Nephron progenitor cell (in vitro differentiated cells): ENCODE measurements around the gene WDR86.
A peak's percentile ranks its signal among the peaks of the same experiment; 100 is the strongest.

Experiments
- DNase-seq: peaks from one replicate; pipeline ENCODE4 v3.0.0; 2021
- H3K27ac Mint-ChIP-seq: 2 replicates; pipeline ENCODE4 v1.8.0; 2021; ENCODE audit warnings: mild to moderate bottlenecking, moderate library complexity, mixed read lengths
- H3K27me3 Mint-ChIP-seq: 2 replicates; pipeline ENCODE4 v1.8.0; 2021; ENCODE audit warnings: mild to moderate bottlenecking, low read depth, mixed read lengths; ENCODE audit not compliant: poor library complexity
- H3K36me3 Mint-ChIP-seq: 2 replicates; pipeline ENCODE4 v1.8.0; 2021; ENCODE audit warnings: low read depth, mixed read lengths
- H3K4me1 Mint-ChIP-seq: 2 replicates; pipeline ENCODE4 v1.8.0; 2021; ENCODE audit warnings: mixed read lengths
- H3K4me3 Mint-ChIP-seq: 2 replicates; pipeline ENCODE4 v1.8.0; 2021; ENCODE audit warnings: mild to moderate bottlenecking, moderate library complexity, mixed read lengths
- H3K9me3 Mint-ChIP-seq: 2 replicates; pipeline ENCODE4 v1.8.0; 2021; ENCODE audit warnings: mild to moderate bottlenecking, moderate library complexity, mixed read lengths
- TF ChIP-seq, protein P1 (sequence below): fragments of 200-600 bp; sonication (generic); IDR thresholded peaks from 2 replicates; pipeline ENCODE4 v1.5.0; 2021; ENCODE audit warnings: antibody characterized with exemption

Gene WDR86

DNA sequence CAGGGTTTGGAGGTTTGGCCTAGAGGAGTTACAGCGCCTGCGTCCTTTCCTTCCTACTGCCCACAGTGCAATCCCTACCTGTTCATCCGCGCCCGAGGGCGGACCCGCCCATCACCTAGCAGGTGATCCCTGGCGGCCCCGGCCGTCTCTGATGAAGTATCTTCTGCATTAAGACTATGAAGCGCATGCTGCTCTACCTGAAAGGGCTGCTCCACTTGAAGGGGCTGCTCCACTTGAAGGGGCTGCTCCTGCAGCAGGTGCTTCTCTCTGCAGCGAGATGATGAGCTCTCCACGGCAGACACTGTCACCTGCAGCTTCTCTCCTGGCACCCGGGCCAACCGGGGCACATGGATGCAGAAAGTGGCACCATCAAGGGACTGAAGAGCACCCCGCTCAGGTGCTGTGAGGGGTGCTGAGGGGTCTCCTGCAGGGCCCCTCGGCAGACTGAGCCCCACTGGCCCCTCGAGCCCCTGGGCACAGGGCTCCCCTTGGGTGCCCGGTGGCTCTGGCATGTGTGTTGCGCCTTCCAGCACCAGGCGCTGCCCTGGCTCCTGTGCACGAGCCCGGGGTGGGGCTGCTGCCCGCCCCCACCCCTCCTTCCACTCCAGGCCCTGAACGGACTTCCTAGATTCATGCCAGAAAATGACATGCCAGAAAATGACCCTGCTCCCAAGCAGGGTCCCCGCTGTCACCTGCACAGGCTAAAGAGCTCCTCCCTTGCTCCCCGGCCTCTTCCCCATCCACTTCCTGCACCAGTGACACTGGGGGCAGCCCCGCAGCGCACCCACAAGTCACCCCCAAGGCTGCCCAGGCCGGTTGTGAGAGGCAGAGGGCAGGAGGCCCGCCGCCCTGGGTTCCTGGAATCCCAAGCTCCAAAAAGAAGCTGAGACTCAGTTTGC, 29.4 kb downstream of the WDR86 start:
- H3K36me3 Mint-ChIP-seq = peaks cover 57% of the 10 kb centered on the region
- no peak for DNase-seq
- peak overlapping the region; percentile 50 for H3K4me3 Mint-ChIP-seq
- H3K4me1 Mint-ChIP-seq = peaks cover 9% of the 10 kb centered on the region
- peaks cover 45% of the 10 kb centered on the region for H3K27me3 Mint-ChIP-seq
- TF ChIP-seq, protein P1, sequence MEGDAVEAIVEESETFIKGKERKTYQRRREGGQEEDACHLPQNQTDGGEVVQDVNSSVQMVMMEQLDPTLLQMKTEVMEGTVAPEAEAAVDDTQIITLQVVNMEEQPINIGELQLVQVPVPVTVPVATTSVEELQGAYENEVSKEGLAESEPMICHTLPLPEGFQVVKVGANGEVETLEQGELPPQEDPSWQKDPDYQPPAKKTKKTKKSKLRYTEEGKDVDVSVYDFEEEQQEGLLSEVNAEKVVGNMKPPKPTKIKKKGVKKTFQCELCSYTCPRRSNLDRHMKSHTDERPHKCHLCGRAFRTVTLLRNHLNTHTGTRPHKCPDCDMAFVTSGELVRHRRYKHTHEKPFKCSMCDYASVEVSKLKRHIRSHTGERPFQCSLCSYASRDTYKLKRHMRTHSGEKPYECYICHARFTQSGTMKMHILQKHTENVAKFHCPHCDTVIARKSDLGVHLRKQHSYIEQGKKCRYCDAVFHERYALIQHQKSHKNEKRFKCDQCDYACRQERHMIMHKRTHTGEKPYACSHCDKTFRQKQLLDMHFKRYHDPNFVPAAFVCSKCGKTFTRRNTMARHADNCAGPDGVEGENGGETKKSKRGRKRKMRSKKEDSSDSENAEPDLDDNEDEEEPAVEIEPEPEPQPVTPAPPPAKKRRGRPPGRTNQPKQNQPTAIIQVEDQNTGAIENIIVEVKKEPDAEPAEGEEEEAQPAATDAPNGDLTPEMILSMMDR = no peak
- H3K27ac Mint-ChIP-seq = no peak overlapping the region
- peaks cover 3% of the 10 kb centered on the region for H3K9me3 Mint-ChIP-seq

DNA sequence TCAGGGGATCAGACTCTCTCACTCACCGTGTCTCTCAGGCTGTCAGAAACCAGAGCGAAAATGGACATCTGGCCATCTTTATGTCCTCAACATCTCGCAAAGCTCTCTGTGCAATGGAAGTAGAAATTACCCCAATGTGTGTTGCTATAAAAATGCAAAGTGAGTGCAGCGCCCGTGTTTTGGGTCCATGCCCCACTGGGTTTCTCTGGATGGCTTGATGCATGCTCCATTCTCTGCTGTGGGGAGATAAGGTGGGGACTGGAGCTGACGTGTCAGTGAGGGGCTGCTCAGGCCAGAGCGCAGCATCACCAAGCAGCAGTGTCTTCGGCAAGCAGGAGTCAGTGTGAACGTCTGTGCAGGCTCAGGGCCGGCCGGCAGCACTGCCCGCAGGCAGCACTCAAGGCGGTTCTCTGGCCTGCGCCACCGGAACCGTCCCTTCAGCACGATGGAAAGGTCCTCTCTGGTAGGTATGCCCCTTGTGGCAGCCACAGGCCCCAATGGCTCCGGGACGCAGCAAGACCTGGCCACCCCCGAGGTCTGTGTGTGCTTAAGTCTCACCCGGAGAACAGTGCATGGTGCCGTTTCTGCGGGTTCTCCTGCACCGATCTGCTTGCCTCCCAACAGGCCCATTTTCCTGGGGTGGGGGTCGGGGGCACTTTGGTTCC, 30.2 kb downstream of the WDR86 start:
- Mint-ChIP-seq H3K4me1 (peaks cover 11% of the 10 kb centered on the region), H3K9me3 (peaks cover 3% of the 10 kb centered on the region), H3K4me3 (no peak overlapping the region), H3K36me3 (peaks cover 57% of the 10 kb centered on the region), H3K27me3 (peaks cover 42% of the 10 kb centered on the region), H3K27ac (no peak overlapping the region)
- TF ChIP-seq, protein P1 = no peak
- no peak for DNase-seq

DNA sequence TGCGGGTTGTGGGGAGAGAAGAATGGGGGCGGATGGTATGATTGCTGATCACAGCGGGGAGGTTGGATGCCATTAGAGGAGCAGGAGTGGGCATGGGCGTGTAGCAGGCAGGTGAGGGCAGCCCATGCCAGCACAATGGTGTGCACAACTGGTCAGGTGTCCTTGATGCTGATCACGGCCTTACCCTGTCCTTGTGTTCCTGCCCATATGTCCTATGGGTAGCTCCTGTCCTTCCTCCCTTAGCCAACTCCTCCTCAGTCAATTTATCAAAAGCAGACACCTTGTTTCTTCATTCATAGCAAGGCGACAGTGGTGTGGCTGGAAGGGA, 30.7 kb downstream of the WDR86 start:
- Mint-ChIP-seq H3K9me3 (peaks cover under 1% of the 10 kb centered on the region), H3K4me1 (peaks cover 11% of the 10 kb centered on the region), H3K27ac (no peak overlapping the region), H3K27me3 (peaks cover 37% of the 10 kb centered on the region), H3K36me3 (peaks cover 57% of the 10 kb centered on the region), H3K4me3 (no peak overlapping the region)
- TF ChIP-seq, protein P1 = no peak
- DNase-seq = no peak

DNA sequence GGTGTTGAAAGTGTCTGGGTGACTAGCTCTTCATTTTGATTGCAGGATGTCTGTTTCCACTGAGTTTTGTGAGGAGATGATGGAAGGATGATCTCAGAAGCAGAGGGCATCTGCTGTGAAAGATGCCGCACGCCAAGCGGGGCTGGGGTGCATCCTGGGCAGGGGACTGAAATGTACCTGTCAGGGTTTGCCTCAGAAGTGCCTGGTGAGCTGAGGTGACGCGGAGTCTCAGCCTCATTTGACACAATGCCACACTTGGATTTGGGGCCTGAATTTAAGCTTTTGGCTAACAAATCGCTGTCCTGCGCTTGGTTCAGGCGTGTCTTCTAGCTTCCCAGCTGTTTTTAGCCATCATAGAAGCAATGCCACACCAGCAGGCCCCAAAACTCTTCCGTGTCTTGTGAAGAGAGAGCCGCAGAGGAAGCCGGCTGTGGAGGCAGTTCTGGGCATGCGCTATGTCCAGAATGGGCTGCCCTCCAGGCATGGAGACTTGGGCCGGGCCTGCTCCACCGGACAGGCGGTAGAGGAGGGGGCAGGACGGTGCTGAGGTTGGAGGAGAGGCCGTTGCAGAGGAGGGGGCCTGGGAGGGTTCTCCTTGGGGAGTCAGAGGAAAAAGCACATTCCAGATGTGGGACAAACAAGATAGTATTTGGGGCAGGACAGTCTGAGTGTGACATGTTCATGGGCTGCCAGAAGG, 31.2 kb downstream of the WDR86 start:
- H3K4me1 Mint-ChIP-seq = peaks cover 11% of the 10 kb centered on the region
- TF ChIP-seq, protein P1 = no peak
- H3K27ac Mint-ChIP-seq = no peak overlapping the region
- H3K36me3 Mint-ChIP-seq = peaks cover 53% of the 10 kb centered on the region
- H3K4me3 Mint-ChIP-seq = no peak overlapping the region
- peaks cover 32% of the 10 kb centered on the region for H3K27me3 Mint-ChIP-seq
- no peaks in the 10 kb centered on the region for H3K9me3 Mint-ChIP-seq
- DNase-seq = no peak

DNA sequence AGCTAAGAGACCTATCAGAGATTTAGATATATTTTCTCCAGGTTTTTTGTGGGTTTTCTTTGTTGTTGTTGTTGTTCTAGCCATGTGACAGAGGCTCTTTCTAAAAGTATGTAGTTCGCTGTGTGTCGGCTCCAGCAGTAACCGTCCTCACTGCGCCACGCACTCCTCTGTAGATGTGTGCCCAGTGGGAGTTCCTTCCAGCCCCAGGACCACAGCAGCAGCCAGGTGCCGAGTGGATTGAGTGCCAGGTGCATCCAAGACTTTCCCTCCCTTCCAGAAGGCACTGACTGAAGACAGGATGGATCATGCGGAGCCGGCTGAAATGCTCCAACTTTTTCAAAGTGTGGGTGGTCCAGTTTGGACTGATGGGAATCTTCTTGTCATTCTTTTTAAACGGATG, 31.8 kb downstream of the WDR86 start:
- peaks cover 25% of the 10 kb centered on the region for H3K27me3 Mint-ChIP-seq
- no peaks in the 10 kb centered on the region for H3K9me3 Mint-ChIP-seq
- H3K4me1 Mint-ChIP-seq = peaks cover 16% of the 10 kb centered on the region
- H3K4me3 Mint-ChIP-seq = no peak overlapping the region
- DNase-seq = no peak
- TF ChIP-seq, protein P1 = no peak
- H3K36me3 Mint-ChIP-seq = peaks cover 50% of the 10 kb centered on the region
- no peak overlapping the region for H3K27ac Mint-ChIP-seq
